MM.1S (cell line): Measurements from ENCODE around the gene GNG11.

Experiments used
- DNase-seq: peaks from one replicate; pipeline ENCODE4 v3.0.0-alpha.2; 2015
- H2AFZ ChIP-seq: fragments of 300-600 bp; sonication (generic); 2 replicates; pipeline ENCODE4 v1.6.0; 2016; ENCODE audit warnings: antibody characterized with exemption, low read length
- H3F3A ChIP-seq: fragments of 300-600 bp; sonication (generic); 2 replicates; pipeline ENCODE4 v1.6.1; 2016; ENCODE audit warnings: mild to moderate bottlenecking, antibody characterized with exemption, low read length, moderate library complexity, mixed read lengths; ENCODE audit not compliant: insufficient read depth
- H3K27ac ChIP-seq: fragments of 300-600 bp; sonication (generic); 2 replicates; pipeline ENCODE4 v1.5.1; 2016; ENCODE audit warnings: mild to moderate bottlenecking, low read length
- H3K27me3 ChIP-seq: fragments of 300-600 bp; sonication (generic); replicated peaks from 2 replicates; pipeline ENCODE4 v1.6.0; 2016; ENCODE audit warnings: low read length; ENCODE audit not compliant: insufficient read depth
- H3K36me3 ChIP-seq: fragments of 300-600 bp; sonication (generic); replicated peaks from 2 replicates; pipeline ENCODE4 v1.6.1; 2016; ENCODE audit warnings: mild to moderate bottlenecking, low read length, mixed read lengths; ENCODE audit not compliant: insufficient read depth
- H3K4me1 ChIP-seq: fragments of 300-600 bp; sonication (generic); 2 replicates; pipeline ENCODE4 v1.6.1; 2016; ENCODE audit warnings: low read length, mixed read lengths
- H3K4me2 ChIP-seq: fragments of 300-600 bp; sonication (generic); 2 replicates; pipeline ENCODE4 v1.6.0; 2016; ENCODE audit warnings: low read depth, low read length
- H3K4me3 ChIP-seq: fragments of 300-600 bp; sonication (generic); 2 replicates; pipeline ENCODE4 v1.5.1; 2016; ENCODE audit warnings: low read length, mixed read lengths
- H3K79me2 ChIP-seq: fragments of 300-600 bp; sonication (generic); 2 replicates; pipeline ENCODE4 v1.6.1; 2016; ENCODE audit warnings: mixed run types, low read length, mixed read lengths
- H3K9ac ChIP-seq: fragments of 300-600 bp; sonication (generic); 2 replicates; pipeline ENCODE4 v1.6.1; 2016; ENCODE audit warnings: low read length, mixed read lengths
- H3K9me2 ChIP-seq: fragments of 300-600 bp; sonication (generic); replicated peaks from 2 replicates; pipeline ENCODE4 v1.6.1; 2016; ENCODE audit warnings: mild to moderate bottlenecking, low read length, mixed read lengths; ENCODE audit not compliant: insufficient read depth
- H3K9me3 ChIP-seq: fragments of 300-600 bp; sonication (generic); replicated peaks from 2 replicates; pipeline ENCODE4 v1.6.1; 2016; ENCODE audit warnings: mild to moderate bottlenecking, low read length, mixed read lengths; ENCODE audit not compliant: insufficient read depth
- H4K20me1 ChIP-seq: fragments of 300-600 bp; sonication (generic); 2 replicates; pipeline ENCODE4 v1.6.1; 2016; ENCODE audit warnings: mild to moderate bottlenecking, low read length, moderate library complexity, mixed read lengths; ENCODE audit not compliant: insufficient read depth
- CTCF ChIP-seq: fragments of 300-600 bp; sonication (generic); IDR thresholded peaks from 2 replicates; pipeline ENCODE4 v1.5.1; 2016; ENCODE audit warnings: antibody characterized with exemption, low read length, mixed read lengths
- EZH2 ChIP-seq: fragments of 300-600 bp; sonication (generic); optimal IDR thresholded peaks from 2 replicates; pipeline ENCODE3; 2017; ENCODE audit warnings: low read depth, mild to moderate bottlenecking, antibody characterized with exemption, low read length, mixed read lengths
- EZH2phosphoT487 ChIP-seq: fragments of 300-600 bp; sonication (generic); IDR thresholded peaks from 2 replicates; pipeline ENCODE4 v1.6.1; 2018; ENCODE audit warnings: antibody characterized with exemption, low read length

Gene GNG11

GRCh38 chr7:93921607-93922566 lies at the start of gene GNG11:
Gene GNG11 (plus strand): TSS chr7:93921735. CDS start chr7:93922138, 403 bp downstream.
- H3K36me3 ChIP-seq: no peaks in the 10 kb centered on the region
- TF ChIP-seq EZH2phosphoT487 (no peak), CTCF (no peak), EZH2 (no peak)
- H3K9me3 ChIP-seq: no peaks in the 10 kb centered on the region
- H2AFZ ChIP-seq: peak within 1 kb of the TSS; percentile 95
- peak; percentile 31 for DNase-seq
- no peaks in the 10 kb centered on the region for H3K27me3 ChIP-seq
- no peaks in the 10 kb centered on the region for H3K9me2 ChIP-seq
- peak within 1 kb of the TSS; percentile 73 for H3K4me3 ChIP-seq
- no peaks in the 10 kb centered on the region for H4K20me1 ChIP-seq
- no peaks in the 10 kb centered on the region for H3F3A ChIP-seq
- H3K4me2 ChIP-seq: peak within 1 kb of the TSS; percentile 90
- no peaks in the 10 kb centered on the region for H3K4me1 ChIP-seq
- H3K79me2 ChIP-seq: no peaks in the 10 kb centered on the region
- peak within 1 kb of the TSS; percentile 46; the same call in 1 of the 2 replicates for H3K9ac ChIP-seq
- H3K27ac ChIP-seq: no peak within 1 kb of the TSS

GRCh38 chr7:93873998-93874574 lies 47.4 kb upstream of the GNG11 start:
- TF ChIP-seq CTCF (no peak), EZH2phosphoT487 (no peak), EZH2 (no peak)
- Histone ChIP-seq H2AFZ (no peak overlapping the region), H3K9me3 (no peaks in the 10 kb centered on the region; the same call in 1 of the 2 replicates), H3K36me3 (no peaks in the 10 kb centered on the region), H3K4me1 (no peaks in the 10 kb centered on the region), H3K4me2 (no peak overlapping the region), H3K27ac (no peak overlapping the region), H4K20me1 (no peaks in the 10 kb centered on the region), H3K27me3 (no peaks in the 10 kb centered on the region), H3K4me3 (no peak overlapping the region), H3K9ac (no peak overlapping the region), H3F3A (no peaks in the 10 kb centered on the region), H3K79me2 (no peaks in the 10 kb centered on the region), H3K9me2 (no peaks in the 10 kb centered on the region)
- DNase-seq: no peak

- TF ChIP-seq EZH2phosphoT487 (no peak), CTCF (no peak), EZH2 (no peak)
- H3K27me3 ChIP-seq: no peaks in the 10 kb centered on the region
- no peaks in the 10 kb centered on the region for H3K36me3 ChIP-seq
- H3K4me3 ChIP-seq: peak overlapping the region; percentile 14; the same call in 1 of the 2 replicates
- no peaks in the 10 kb centered on the region for H3F3A ChIP-seq
- H3K9me3 ChIP-seq: no peaks in the 10 kb centered on the region
- H3K4me2 ChIP-seq: peak overlapping the region; percentile 31; the same call in 1 of the 2 replicates
- DNase-seq: no peak
- H3K9ac ChIP-seq: no peak overlapping the region
- H3K9me2 ChIP-seq: no peaks in the 10 kb centered on the region
- no peaks in the 10 kb centered on the region for H4K20me1 ChIP-seq
- no peaks in the 10 kb centered on the region for H3K4me1 ChIP-seq
- H3K79me2 ChIP-seq: no peaks in the 10 kb centered on the region
- H3K27ac ChIP-seq: no peak overlapping the region
- H2AFZ ChIP-seq: 0 out of 2 replicates have a peak overlapping the region, but pooled peaks have one; percentile 8
Measured at GRCh38 chr7:93877742-93878141, 43.8 kb upstream of the GNG11 start.
